GM12878 (cell line): ENCODE measurements around the gene FBXL7. TPM values are rescaled to one million over a fixed set of nuclear protein-coding genes. Genes with fewer than 3 reads are reported as not detected.

Source experiments
- ATAC-seq: fragments of 200-7000 bp; cut with Tn5 transposase; 3 replicates; pipeline ENCODE4 v1.9.1; 2020; ENCODE audit warnings: mild to moderate bottlenecking, moderate library complexity
- BruUV-seq: library from RNA; stranded (reverse); fragments of 400-500 nt; replicated peaks from 2 replicates; lab custom pipeline; 2021; lab: Mats Ljungman, UMichigan
- CTCF ChIA-PET: fragments of 300-600 bp; sonication (Branson Sonifier 250); formaldehyde crosslinking; extraction: SDS; loops from one replicate; lab custom pipeline; 2021; ENCODE audit warnings: inconsistent platforms; lab: Yijun Ruan, JAX
- POLR2A ChIA-PET: fragments of 350-600 bp; formaldehyde crosslinking; extraction: SDS; loops from one replicate; lab custom pipeline; 2021; ENCODE audit warnings: inconsistent platforms; lab: Charles Lee
- RAD21 ChIA-PET: fragments of 300-600 bp; sonication (Branson Sonifier 250); formaldehyde crosslinking; loops from one replicate; lab custom pipeline; 2023; ENCODE audit warnings: antibody characterized with exemption; ENCODE audit not compliant: unreplicated experiment; lab: Charles Lee
- SMC1A ChIA-PET: fragments of 300-600 bp; sonication (Branson Sonifier 250); formaldehyde crosslinking; loops from one replicate; lab custom pipeline; 2023; ENCODE audit not compliant: unreplicated experiment, uncharacterized antibody; lab: Charles Lee
- DNase-seq: peaks from one replicate; pipeline ENCODE4 v3.0.0-alpha.2; 2011; ENCODE audit warnings: low read depth, low spot score
- FAIRE-seq: peaks from 3 replicates; lab custom pipeline; 2011; peaks lifted over from hg19 to GRCh38; lab: Jason Lieb, UNC
- H2AFZ ChIP-seq: 2 replicates; pipeline ENCODE4 v1.6.0; 2011; ENCODE audit warnings: low read depth, low read length, control low read depth; ENCODE audit not compliant: control insufficient read depth
- H3K27ac ChIP-seq: 2 replicates; pipeline ENCODE4 v1.5.1; 2011; ENCODE audit warnings: control low read depth; ENCODE audit not compliant: control insufficient read depth, insufficient read depth
- H3K27me3 ChIP-seq, 2 experiments: replicated peaks in 1 of 2; 2 replicates each; pipeline versions ENCODE4 v1.6.0 to v1.6.1; 2011; ENCODE audit warnings: low read length in 1 of 2; ENCODE audit not compliant: control insufficient read depth in 2 of 2, insufficient read depth in 2 of 2
- H3K36me3 ChIP-seq, 2 experiments: 2 replicates each; pipeline ENCODE4 v1.5.1; 2011; ENCODE audit warnings: low read length in 1 of 2; ENCODE audit not compliant: control insufficient read depth in 2 of 2, insufficient read depth in 2 of 2
- H3K4me1 ChIP-seq: 2 replicates; pipeline ENCODE4 v1.6.1; 2011; ENCODE audit warnings: mild to moderate bottlenecking, low read length, moderate library complexity, mixed read lengths; ENCODE audit not compliant: control insufficient read depth, insufficient read depth
- H3K4me2 ChIP-seq: 2 replicates; pipeline ENCODE4 v1.6.0; 2011; ENCODE audit warnings: control low read depth; ENCODE audit not compliant: control insufficient read depth, insufficient read depth
- H3K4me3 ChIP-seq: fragments of 200-600 bp; sonication (generic); 2 replicates; pipeline ENCODE4 v1.5.1; 2016
- H3K79me2 ChIP-seq: 2 replicates; pipeline ENCODE4 v1.6.0; 2011; ENCODE audit warnings: low read length; ENCODE audit not compliant: control insufficient read depth, insufficient read depth
- H3K9ac ChIP-seq: 2 replicates; pipeline ENCODE4 v1.8.0; 2011; ENCODE audit warnings: low read length, control low read depth, mixed read lengths; ENCODE audit not compliant: control insufficient read depth, insufficient read depth
- H3K9me3 ChIP-seq: replicated peaks from 3 replicates; pipeline ENCODE4 v1.5.1; 2011; ENCODE audit warnings: mild to moderate bottlenecking, low read length; ENCODE audit not compliant: control insufficient read depth, insufficient read depth
- H4K20me1 ChIP-seq: 2 replicates; pipeline ENCODE4 v1.6.0; 2011; ENCODE audit not compliant: control insufficient read depth, insufficient read depth
- ASH2L ChIP-seq: fragments of 300-600, 200-600 bp; sonication (generic); IDR thresholded peaks from 2 replicates; pipeline ENCODE4 v1.6.1; 2017; ENCODE audit warnings: low read depth, mild to moderate bottlenecking, borderline replicate concordance
- ATF2 ChIP-seq: IDR thresholded peaks from 2 replicates; pipeline ENCODE4 v1.6.1; 2012; ENCODE audit warnings: low read length, inconsistent platforms
- CBX5 ChIP-seq: sonication (generic); IDR thresholded peaks from 2 replicates; pipeline ENCODE4 v1.6.1; 2016; ENCODE audit warnings: low read depth, moderate library complexity, mild to moderate bottlenecking, inconsistent platforms
- CREB1 ChIP-seq: IDR thresholded peaks from 2 replicates; pipeline ENCODE4 v1.6.1; 2012; ENCODE audit warnings: low read depth, mild to moderate bottlenecking, inconsistent platforms
- CREM ChIP-seq: IDR thresholded peaks from 2 replicates; pipeline ENCODE4 v1.6.1; 2014; ENCODE audit warnings: antibody characterized with exemption, low read depth
- ETV6 ChIP-seq, 2 experiments: fragments of 450-650 bp in 1 of 2; IDR thresholded peaks in 1 of 2; conservative IDR thresholded peaks in 1 of 2; 2 replicates each; pipeline ENCODE4 v1.6.1; 2014; ENCODE audit warnings: antibody characterized with exemption in 1 of 2, borderline replicate concordance in 1 of 2, low read depth in 1 of 2, mild to moderate bottlenecking in 1 of 2, moderate library complexity in 1 of 2
- GABPA ChIP-seq: IDR thresholded peaks from 2 replicates; pipeline ENCODE4 v1.6.1; 2014; ENCODE audit warnings: antibody characterized with exemption, low read depth, mild to moderate bottlenecking, inconsistent platforms
- GATAD2B ChIP-seq: fragments of 450-650 bp; conservative IDR thresholded peaks from 2 replicates; pipeline ENCODE4 v1.6.1; 2017; ENCODE audit warnings: low read depth, mild to moderate bottlenecking, moderate library complexity
- HDAC2 ChIP-seq: fragments of 200-600 bp; sonication (generic); IDR thresholded peaks from 2 replicates; pipeline ENCODE4 v1.6.1; 2017
- HDAC6 ChIP-seq: fragments of 200-600 bp; sonication (generic); IDR thresholded peaks from one replicate; pipeline ENCODE4 v1.8.0; 2017; ENCODE audit warnings: antibody characterized with exemption; ENCODE audit not compliant: unreplicated experiment
- IKZF2 ChIP-seq, 2 experiments: fragments of 450-650 bp; IDR thresholded peaks; 2 replicates each; pipeline ENCODE4 v1.6.1; 2017; ENCODE audit warnings: mild to moderate bottlenecking in 2 of 2, moderate library complexity in 2 of 2
- MEF2A ChIP-seq: IDR thresholded peaks from 2 replicates; pipeline ENCODE4 v1.6.1; 2011; ENCODE audit warnings: low read depth, mild to moderate bottlenecking, low read length, moderate library complexity; ENCODE audit not compliant: insufficient read depth
- MXI1 ChIP-seq: fragments of 150-350 bp; IDR thresholded peaks from 2 replicates; pipeline ENCODE4 v1.6.1; 2011; ENCODE audit warnings: low read depth, mild to moderate bottlenecking, inconsistent platforms, low read length, improper control_type of control experiment
- NFYB ChIP-seq: IDR thresholded peaks from 2 replicates; pipeline ENCODE4 v1.6.1; 2011; ENCODE audit warnings: low read depth, mild to moderate bottlenecking, low read length, improper control_type of control experiment, moderate library complexity; ENCODE audit not compliant: insufficient read depth
- POLR2A ChIP-seq: IDR thresholded peaks from 2 replicates; pipeline ENCODE4 v1.6.1; 2011; ENCODE audit warnings: low read depth, mild to moderate bottlenecking, low read length
- RAD21 ChIP-seq: IDR thresholded peaks from 2 replicates; pipeline ENCODE4 v1.6.1; 2011; ENCODE audit warnings: mild to moderate bottlenecking, low read depth, low read length, moderate library complexity; ENCODE audit not compliant: insufficient read depth
- RAD51 ChIP-seq: fragments of 450-650 bp; IDR thresholded peaks from 2 replicates; pipeline ENCODE4 v1.6.1; 2016; ENCODE audit warnings: moderate library complexity, mild to moderate bottlenecking, inconsistent platforms
- RBBP5 ChIP-seq: fragments of 200-600 bp; sonication (generic); conservative IDR thresholded peaks from 2 replicates; pipeline ENCODE4 v1.6.1; 2016
- SMC3 ChIP-seq: IDR thresholded peaks from 2 replicates; pipeline ENCODE4 v1.6.1; 2011; ENCODE audit warnings: low read length, improper control_type of control experiment, borderline replicate concordance
- SREBF2 ChIP-seq: IDR thresholded peaks from 2 replicates; pipeline ENCODE4 v1.6.1; 2012; ENCODE audit warnings: mild to moderate bottlenecking, low read length
- ZNF217 ChIP-seq: fragments of 450-650 bp; IDR thresholded peaks from 2 replicates; pipeline ENCODE4 v1.6.1; 2017; ENCODE audit warnings: antibody characterized with exemption, mild to moderate bottlenecking
- ZZZ3 ChIP-seq: IDR thresholded peaks from 2 replicates; pipeline ENCODE4 v1.6.1; 2011; ENCODE audit warnings: low read depth; ENCODE audit not compliant: control insufficient read depth, insufficient read length
- WGBS: methylation state at CpG from one replicate; pipeline ENCODE4 v1.1.6; 2016; ENCODE audit warnings: low lambda C conversion rate; ENCODE audit not compliant: insufficient replicate concordance, insufficient coverage; ENCODE audit errors: missing lambda C conversion rate; 5-methylcytosine and 5-hydroxymethylcytosine counted together
- in situ Hi-C: fragments of 300-500 bp; cut with MboI; formaldehyde crosslinking; loops from 9 replicates; pipeline ENCODE4 v1.14.3; 2018; ENCODE audit warnings: mixed read lengths
- intact Hi-C: fragments of 100-400 bp; cut with micrococcal nuclease; formaldehyde crosslinking; loops from one replicate; pipeline ENCODE4 v1.14.2; 2022; ENCODE audit not compliant: unreplicated experiment
- polyA plus RNA-seq, 11 experiments: library from polyadenylated mRNA; depleted of rRNA in 4 of 11; unstranded in 6 of 11; stranded (reverse) in 5 of 11; fragments of >200 nt; fragmentation: Nextera tagmentation in 4 of 11; fragmentation: Illumina TruSeq in 1 of 11; extraction: Ambion mirVana in 4 of 11; extraction: Trizol in 1 of 11; gene quantifications; 1 replicate in 1 of 11; 2 replicates in 10 of 11; pipeline versions ENCODE4 v1.2.1 to v1.2.3, GENCODE V29; 2011 to 2016; ENCODE audit warnings: inconsistent platforms in 2 of 11, missing spikeins in 2 of 11, low read depth in 1 of 11
- total RNA-seq, 4 experiments: library from RNA; depleted of rRNA in 3 of 4; stranded (reverse); fragments of >200 nt in 3 of 4; fragmentation: Illumina TruSeq in 1 of 4; extraction: Trizol in 1 of 4; gene quantifications; 2 replicates each; pipeline versions ENCODE4 v1.2.1 to v1.2.3, GENCODE V29; 2013 to 2021

Gene FBXL7
- total and polyA plus RNA-seq, 10 of the 15 experiments (the other 5 are each of a cell fraction or from before 2014, with no cell fraction given) = 0.03 to 0.44 (median 0.16) TPM

GRCh38 chr5:15887093-15887492 lies 387.1 kb downstream of the FBXL7 start:
- FAIRE-seq (no peak), ATAC-seq (no peak), DNase-seq (no peak)
- intact Hi-C loops = no loop called here
- 2% methylated on average over 3 of the region's 3 CpGs for WGBS
- Histone ChIP-seq H4K20me1 (no peaks in the 10 kb centered on the region), H3K36me3 (no peaks in the 10 kb centered on the region), H3K4me3 (no peak overlapping the region), H3K4me2 (no peak overlapping the region), H3K79me2 (no peaks in the 10 kb centered on the region), H3K4me1 (no peaks in the 10 kb centered on the region), H3K9ac (no peak overlapping the region), H3K27me3 (no peaks in the 10 kb centered on the region), H3K27ac (no peak overlapping the region), H2AFZ (no peak overlapping the region), H3K9me3 (no peaks in the 10 kb centered on the region; the same call in 2 of the 3 replicates)
- POLR2A ChIA-PET = no interaction called here
- in situ Hi-C loops = no loop called here
- SMC1A ChIA-PET = no interaction called here
- RAD21 ChIA-PET = no interaction called here
- CTCF ChIA-PET = no interaction called here
- TF ChIP-seq POLR2A (no peak), NFYB (no peak), RAD21 (no peak), IKZF2 (IDR thresholded peaks at IDR 0.05) (no peak), RAD51 (no peak), MXI1 (no peak), SMC3 (no peak), ETV6 (conservative IDR thresholded peaks at IDR 0.05 in 1 of 2, IDR thresholded peaks at IDR 0.05 in 1 of 2; ENCODE audit: borderline replicate concordance in 1 of 2, low read depth in 1 of 2) (no peak), RBBP5 (no peak), MEF2A (no peak)
- BruUV-seq = no TSS peak

- Histone ChIP-seq H3K36me3 (no peaks in the 10 kb centered on the region), H3K79me2 (no peaks in the 10 kb centered on the region), H3K4me3 (no peak overlapping the region), H3K9me3 (no peaks in the 10 kb centered on the region; the same call in 2 of the 3 replicates), H3K27ac (no peak overlapping the region), H3K27me3 (no peaks in the 10 kb centered on the region), H2AFZ (no peak overlapping the region), H3K9ac (no peak overlapping the region), H4K20me1 (no peaks in the 10 kb centered on the region), H3K4me2 (no peak overlapping the region), H3K4me1 (no peaks in the 10 kb centered on the region)
- POLR2A ChIA-PET = no interaction called here
- CTCF ChIA-PET = no interaction called here
- FAIRE-seq = no peak
- ATAC-seq = no peak
- SMC1A ChIA-PET = no interaction called here
- in situ Hi-C loops (no loop called here), intact Hi-C loops (no loop called here)
- WGBS = 62% methylated on average over 3 of the region's 3 CpGs
- DNase-seq = no peak
- RAD21 ChIA-PET = no interaction called here
- BruUV-seq = no TSS peak
- no peak for TF ChIP-seq ZNF217
- no peak for TF ChIP-seq ATF2
- no peak for TF ChIP-seq GABPA
- no peak for TF ChIP-seq HDAC6
- no peak for TF ChIP-seq HDAC2
- TF ChIP-seq ASH2L = no peak
- no peak for TF ChIP-seq CREB1
- no peak for TF ChIP-seq ZZZ3
- no peak for TF ChIP-seq GATAD2B
- TF ChIP-seq CBX5 = no peak
- no peak for TF ChIP-seq CREM
- no peak for TF ChIP-seq SREBF2
Measured at GRCh38 chr5:15889001-15889400, 389.0 kb downstream of the FBXL7 start.
